Measurements from ENCODE around the gene MYBBP1A.

DNA sequence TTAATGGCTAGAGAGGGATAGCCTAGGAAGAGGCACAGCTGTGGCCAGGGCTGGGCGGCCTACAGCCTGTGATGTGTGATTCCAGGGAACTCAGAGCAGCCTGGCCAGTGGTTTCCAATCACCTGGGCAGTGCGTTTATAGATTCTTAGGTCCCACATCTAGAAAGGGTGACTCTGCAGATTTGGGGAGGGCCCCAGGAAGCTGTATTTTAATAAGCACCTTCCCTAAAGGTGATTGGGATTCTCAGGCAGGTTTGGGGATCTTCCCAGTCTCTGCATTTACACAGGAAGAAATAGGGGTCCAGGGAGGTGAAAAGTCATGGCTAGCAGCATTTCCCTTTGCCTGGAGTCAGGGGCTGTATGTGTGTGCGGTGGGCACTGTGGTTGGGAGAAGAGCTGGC is 47.0 kb downstream of the MYBBP1A start:
- TF ChIP-seq CTCF (IDR thresholded peaks at IDR 0.05; ENCODE audit: poor library complexity) = no peak
- no peak for TF ChIP-seq EZH2 (IDR thresholded peaks at IDR 0.05; ENCODE audit: borderline replicate concordance)
- no peak for TF ChIP-seq EZH2phosphoT487 (IDR thresholded peaks at IDR 0.05; ENCODE audit: low read depth, severe bottlenecking, unreplicated experiment)

All from hepatocyte (in vitro differentiated cells).